Astrocyte (in vitro differentiated cells and primary cell): ENCODE data around the gene MYO6. TPM values are rescaled to one million over a fixed set of nuclear protein-coding genes. Genes with fewer than 3 reads are reported as not detected.

Experiments used
- DNase-seq: peaks from one replicate; pipeline ENCODE4 v3.0.0-alpha.2; 2010; ENCODE audit warnings: low read depth
- FAIRE-seq: peaks from 2 replicates; lab custom pipeline; 2011; peaks lifted over from hg19 to GRCh38; lab: Jason Lieb, UNC
- H2AFZ ChIP-seq: 2 replicates; pipeline ENCODE4 v1.6.0; 2012; ENCODE audit warnings: low read depth, low read length, inconsistent platforms
- H3K27ac ChIP-seq: 2 replicates; pipeline ENCODE4 v1.5.1; 2011; ENCODE audit warnings: low read depth, low read length, inconsistent platforms
- H3K27me3 ChIP-seq: 2 replicates; pipeline ENCODE4 v1.6.0; 2011; ENCODE audit warnings: low read length, inconsistent platforms; ENCODE audit not compliant: insufficient read depth
- H3K36me3 ChIP-seq: 2 replicates; pipeline ENCODE4 v1.5.1; 2011; ENCODE audit warnings: low read length, inconsistent platforms; ENCODE audit not compliant: insufficient read depth
- H3K4me1 ChIP-seq: 2 replicates; pipeline ENCODE4 v1.5.1; 2011; ENCODE audit warnings: low read length, inconsistent platforms; ENCODE audit not compliant: insufficient read depth
- H3K4me2 ChIP-seq: 2 replicates; pipeline ENCODE4 v1.6.0; 2012; ENCODE audit warnings: low read length, inconsistent platforms
- H3K4me3 ChIP-seq: 2 replicates; pipeline ENCODE4 v1.5.1; 2011; ENCODE audit warnings: low read depth, mild to moderate bottlenecking, low read length, inconsistent platforms; ENCODE audit not compliant: insufficient read depth
- H3K79me2 ChIP-seq: 2 replicates; pipeline ENCODE4 v1.6.0; 2012; ENCODE audit warnings: mild to moderate bottlenecking, low read length, inconsistent platforms; ENCODE audit not compliant: insufficient read depth
- H3K9ac ChIP-seq: 2 replicates; pipeline ENCODE4 v1.6.0; 2012; ENCODE audit warnings: mild to moderate bottlenecking, low read length, inconsistent platforms
- H3K9me3 ChIP-seq: 2 replicates; pipeline ENCODE4 v1.5.1; 2012; ENCODE audit warnings: low read depth, mild to moderate bottlenecking, low read length, inconsistent platforms; ENCODE audit not compliant: insufficient read depth
- H4K20me1 ChIP-seq: 2 replicates; pipeline ENCODE4 v1.6.0; 2012; ENCODE audit warnings: low read length, inconsistent platforms; ENCODE audit not compliant: insufficient read depth
- H3K27ac Mint-ChIP-seq: one replicate; pipeline ENCODE4 v1.8.0; 2021; ENCODE audit warnings: mild to moderate bottlenecking, mixed read lengths; ENCODE audit not compliant: unreplicated experiment
- H3K27me3 Mint-ChIP-seq: one replicate; pipeline ENCODE4 v1.8.0; 2021; ENCODE audit warnings: low read depth, mixed read lengths; ENCODE audit not compliant: unreplicated experiment
- H3K36me3 Mint-ChIP-seq: one replicate; pipeline ENCODE4 v1.8.0; 2021; ENCODE audit warnings: low read depth, mixed read lengths; ENCODE audit not compliant: unreplicated experiment
- H3K4me1 Mint-ChIP-seq: one replicate; pipeline ENCODE4 v1.8.0; 2021; ENCODE audit warnings: low read depth, mixed read lengths; ENCODE audit not compliant: unreplicated experiment
- H3K4me3 Mint-ChIP-seq: one replicate; pipeline ENCODE4 v1.8.0; 2021; ENCODE audit warnings: mild to moderate bottlenecking, moderate library complexity, mixed read lengths; ENCODE audit not compliant: unreplicated experiment
- H3K9me3 Mint-ChIP-seq: one replicate; pipeline ENCODE4 v1.8.0; 2021; ENCODE audit warnings: mild to moderate bottlenecking, mixed read lengths; ENCODE audit not compliant: unreplicated experiment
- EZH2 ChIP-seq: IDR thresholded peaks from 2 replicates; pipeline ENCODE4 v1.6.1; 2012; ENCODE audit warnings: mild to moderate bottlenecking, low read length, inconsistent platforms; ENCODE audit not compliant: insufficient read depth
- total RNA-seq: library from RNA; stranded (reverse); gene quantifications from 2 replicates; pipeline ENCODE4 v1.2.1, GENCODE V29; 2021
- TF ChIP-seq, protein P1 (sequence below): IDR thresholded peaks from 2 replicates; pipeline ENCODE4 v1.5.1; 2011; ENCODE audit warnings: low read depth, mild to moderate bottlenecking, inconsistent platforms, low read length, moderate library complexity; ENCODE audit not compliant: insufficient read depth

Gene MYO6
- total RNA-seq, 1 donor from 2014 or later, result 33.1 TPM

DNA sequence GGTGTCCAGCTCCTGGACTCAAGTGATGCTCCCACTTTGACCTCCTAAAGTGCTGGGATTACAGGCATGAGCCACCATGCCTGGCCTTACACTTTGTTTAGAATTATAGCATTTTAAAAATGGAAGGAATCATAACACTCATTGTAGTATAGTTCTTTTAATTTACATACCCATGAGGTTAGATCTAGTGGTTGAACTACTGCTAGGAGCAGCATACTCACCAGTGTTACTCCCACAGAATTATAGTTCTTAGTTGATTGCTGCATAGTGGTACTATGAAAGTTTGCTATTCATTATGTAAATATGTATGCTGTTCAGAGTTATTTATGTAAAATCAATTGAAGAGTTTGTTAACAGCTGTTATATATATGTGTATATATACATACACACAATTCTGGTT is 85.4 kb downstream of the MYO6 start:
- Mint-ChIP-seq H3K4me3 (no peak overlapping the region), H3K27me3 (no peaks in the 10 kb centered on the region), H3K9me3 (no peaks in the 10 kb centered on the region), H3K4me1 (peaks cover 17% of the 10 kb centered on the region), H3K36me3 (peaks cover 4% of the 10 kb centered on the region), H3K27ac (no peak overlapping the region)
- Histone ChIP-seq H3K9me3 (no peaks in the 10 kb centered on the region), H3K9ac (no peak overlapping the region), H3K4me3 (no peak overlapping the region), H3K79me2 (no peaks in the 10 kb centered on the region), H3K4me2 (no peak overlapping the region), H2AFZ (no peak overlapping the region), H3K36me3 (peaks cover 5% of the 10 kb centered on the region), H3K27me3 (no peaks in the 10 kb centered on the region), H3K27ac (no peak overlapping the region), H4K20me1 (no peaks in the 10 kb centered on the region), H3K4me1 (peaks cover 14% of the 10 kb centered on the region)
- TF ChIP-seq, protein P1, sequence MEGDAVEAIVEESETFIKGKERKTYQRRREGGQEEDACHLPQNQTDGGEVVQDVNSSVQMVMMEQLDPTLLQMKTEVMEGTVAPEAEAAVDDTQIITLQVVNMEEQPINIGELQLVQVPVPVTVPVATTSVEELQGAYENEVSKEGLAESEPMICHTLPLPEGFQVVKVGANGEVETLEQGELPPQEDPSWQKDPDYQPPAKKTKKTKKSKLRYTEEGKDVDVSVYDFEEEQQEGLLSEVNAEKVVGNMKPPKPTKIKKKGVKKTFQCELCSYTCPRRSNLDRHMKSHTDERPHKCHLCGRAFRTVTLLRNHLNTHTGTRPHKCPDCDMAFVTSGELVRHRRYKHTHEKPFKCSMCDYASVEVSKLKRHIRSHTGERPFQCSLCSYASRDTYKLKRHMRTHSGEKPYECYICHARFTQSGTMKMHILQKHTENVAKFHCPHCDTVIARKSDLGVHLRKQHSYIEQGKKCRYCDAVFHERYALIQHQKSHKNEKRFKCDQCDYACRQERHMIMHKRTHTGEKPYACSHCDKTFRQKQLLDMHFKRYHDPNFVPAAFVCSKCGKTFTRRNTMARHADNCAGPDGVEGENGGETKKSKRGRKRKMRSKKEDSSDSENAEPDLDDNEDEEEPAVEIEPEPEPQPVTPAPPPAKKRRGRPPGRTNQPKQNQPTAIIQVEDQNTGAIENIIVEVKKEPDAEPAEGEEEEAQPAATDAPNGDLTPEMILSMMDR, result no peak
- no peak for TF ChIP-seq EZH2
- no peak for FAIRE-seq
- no peak for DNase-seq

DNA sequence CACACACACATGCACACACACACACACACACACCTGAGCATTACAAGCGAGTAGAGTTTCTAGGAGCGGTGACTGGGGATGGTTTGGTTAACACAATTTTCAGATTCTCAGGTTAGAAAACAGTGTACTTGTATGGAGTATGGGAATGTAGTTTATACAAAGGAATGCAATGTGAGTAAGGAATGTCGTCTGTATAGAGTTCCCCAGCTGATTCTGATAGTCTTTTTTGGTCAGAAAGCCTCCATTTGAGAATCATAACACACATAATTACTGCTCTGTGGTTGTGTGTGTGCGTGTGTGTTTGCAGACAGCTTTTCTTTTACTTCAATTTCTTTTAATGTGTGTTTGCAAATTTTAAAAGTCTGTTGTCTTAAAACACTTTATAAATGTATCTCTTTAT is 93.2 kb downstream of the MYO6 start:
- Histone ChIP-seq H3K9ac (no peak overlapping the region), H2AFZ (no peak overlapping the region), H3K4me2 (no peak overlapping the region), H3K4me1 (no peaks in the 10 kb centered on the region), H3K27ac (no peak overlapping the region), H3K4me3 (no peak overlapping the region), H3K36me3 (no peaks in the 10 kb centered on the region), H3K27me3 (no peaks in the 10 kb centered on the region), H4K20me1 (no peaks in the 10 kb centered on the region), H3K79me2 (no peaks in the 10 kb centered on the region), H3K9me3 (no peaks in the 10 kb centered on the region)
- TF ChIP-seq EZH2, result no peak
- TF ChIP-seq, protein P1, result no peak
- no peaks in the 10 kb centered on the region for H3K9me3 Mint-ChIP-seq
- H3K36me3 Mint-ChIP-seq, result no peaks in the 10 kb centered on the region
- peaks cover 10% of the 10 kb centered on the region for H3K4me1 Mint-ChIP-seq
- peak overlapping the region; percentile 30 for H3K27ac Mint-ChIP-seq
- FAIRE-seq (no peak), DNase-seq (peak; percentile 35)
- no peaks in the 10 kb centered on the region for H3K27me3 Mint-ChIP-seq
- H3K4me3 Mint-ChIP-seq, result no peak overlapping the region

DNA sequence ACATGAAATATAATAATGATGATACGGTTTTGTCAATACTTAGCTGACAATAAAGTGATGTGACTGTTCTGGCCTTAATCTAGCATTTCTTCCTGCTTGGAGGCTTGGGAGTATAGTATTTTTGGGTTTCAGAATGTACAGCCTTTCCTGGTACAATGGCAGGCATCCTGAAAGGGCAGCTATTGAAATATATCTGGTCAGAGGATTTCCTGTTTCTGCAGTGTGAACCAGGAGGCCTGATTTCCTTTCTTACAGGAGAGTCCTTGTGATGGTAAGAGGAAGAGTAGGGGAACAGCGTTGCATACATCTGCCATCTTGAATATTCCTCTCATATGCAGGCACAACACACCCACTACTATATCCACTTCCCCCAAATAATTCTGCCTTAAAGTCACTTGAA is 93.7 kb downstream of the MYO6 start:
- Histone ChIP-seq H3K27me3 (no peaks in the 10 kb centered on the region), H3K9ac (no peak overlapping the region), H2AFZ (no peak overlapping the region), H3K9me3 (no peaks in the 10 kb centered on the region), H3K27ac (no peak overlapping the region), H3K4me3 (no peak overlapping the region), H4K20me1 (no peaks in the 10 kb centered on the region), H3K4me1 (no peaks in the 10 kb centered on the region), H3K36me3 (no peaks in the 10 kb centered on the region), H3K4me2 (no peak overlapping the region), H3K79me2 (no peaks in the 10 kb centered on the region)
- no peaks in the 10 kb centered on the region for H3K36me3 Mint-ChIP-seq
- FAIRE-seq (no peak), DNase-seq (no peak)
- no peaks in the 10 kb centered on the region for H3K9me3 Mint-ChIP-seq
- no peak overlapping the region for H3K4me3 Mint-ChIP-seq
- TF ChIP-seq EZH2, result no peak
- TF ChIP-seq, protein P1, result no peak
- no peaks in the 10 kb centered on the region for H3K27me3 Mint-ChIP-seq
- H3K4me1 Mint-ChIP-seq, result peaks cover 10% of the 10 kb centered on the region
- peak overlapping the region; percentile 23 for H3K27ac Mint-ChIP-seq
